ENCODE measurements around the gene OGFOD3.
A peak's percentile ranks its signal among the peaks of the same experiment; 100 is the strongest.

OGFOD3 gene

GRCh38 chr17:82418001-82418986 is at the start of gene OGFOD3, which contains the start of gene HEXD:
Gene OGFOD3 (minus strand): TSS chr17:82418586. CDS start chr17:82418485, 101 bp downstream.
Gene HEXD (plus strand): TSS chr17:82418347. CDS start chr17:82419800, 1,453 bp downstream.
- ChIA-PET POLR2A (interaction anchor here (0.7 to 1.2 kb wide), 2 partner anchors 10 to 31 kb away, joined by 3 read pairs; no protein-coding TSS in a partner anchor), CTCF (interaction anchor here (1.1 to 2.6 kb wide), 9 partner anchors 9 to 388 kb away, joined by 3 to 10 read pairs (median 5); no protein-coding TSS in a partner anchor)
- DNase-seq (ENCODE audit: extremely low spot score) = peak; percentile 97
- TF ChIP-seq, protein P1, sequence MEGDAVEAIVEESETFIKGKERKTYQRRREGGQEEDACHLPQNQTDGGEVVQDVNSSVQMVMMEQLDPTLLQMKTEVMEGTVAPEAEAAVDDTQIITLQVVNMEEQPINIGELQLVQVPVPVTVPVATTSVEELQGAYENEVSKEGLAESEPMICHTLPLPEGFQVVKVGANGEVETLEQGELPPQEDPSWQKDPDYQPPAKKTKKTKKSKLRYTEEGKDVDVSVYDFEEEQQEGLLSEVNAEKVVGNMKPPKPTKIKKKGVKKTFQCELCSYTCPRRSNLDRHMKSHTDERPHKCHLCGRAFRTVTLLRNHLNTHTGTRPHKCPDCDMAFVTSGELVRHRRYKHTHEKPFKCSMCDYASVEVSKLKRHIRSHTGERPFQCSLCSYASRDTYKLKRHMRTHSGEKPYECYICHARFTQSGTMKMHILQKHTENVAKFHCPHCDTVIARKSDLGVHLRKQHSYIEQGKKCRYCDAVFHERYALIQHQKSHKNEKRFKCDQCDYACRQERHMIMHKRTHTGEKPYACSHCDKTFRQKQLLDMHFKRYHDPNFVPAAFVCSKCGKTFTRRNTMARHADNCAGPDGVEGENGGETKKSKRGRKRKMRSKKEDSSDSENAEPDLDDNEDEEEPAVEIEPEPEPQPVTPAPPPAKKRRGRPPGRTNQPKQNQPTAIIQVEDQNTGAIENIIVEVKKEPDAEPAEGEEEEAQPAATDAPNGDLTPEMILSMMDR (IDR thresholded peaks at IDR 0.05; ENCODE audit: control extremely low read depth, extremely low read depth, low read depth, missing control alignments) = no peak

- ChIA-PET CTCF (no interaction called here), POLR2A (no interaction called here)
- TF ChIP-seq, protein P1 (IDR thresholded peaks at IDR 0.05; ENCODE audit: control extremely low read depth, extremely low read depth, low read depth, missing control alignments) = no peak
These were observed 46.7 kb upstream of the OGFOD3 start for GRCh38 chr17:82465023-82465603.

GRCh38 chr17:82464567-82464929 is 46.2 kb upstream of the OGFOD3 start:
- TF ChIP-seq, protein P1 (IDR thresholded peaks at IDR 0.05; ENCODE audit: control extremely low read depth, extremely low read depth, low read depth, missing control alignments) = no peak
- no peak for DNase-seq (ENCODE audit: extremely low spot score)
- ChIA-PET POLR2A (interaction anchor here (0.6 kb wide), 1 partner anchor 442 kb away, joined by 5 read pairs; the partner anchor contains the start of genes CENPX and LRRC45), CTCF (no interaction called here)

More at GRCh38 chr17:82465023-82465603, 46.7 kb upstream of the OGFOD3 start:
- no peak for DNase-seq (ENCODE audit: extremely low spot score)

DNA sequence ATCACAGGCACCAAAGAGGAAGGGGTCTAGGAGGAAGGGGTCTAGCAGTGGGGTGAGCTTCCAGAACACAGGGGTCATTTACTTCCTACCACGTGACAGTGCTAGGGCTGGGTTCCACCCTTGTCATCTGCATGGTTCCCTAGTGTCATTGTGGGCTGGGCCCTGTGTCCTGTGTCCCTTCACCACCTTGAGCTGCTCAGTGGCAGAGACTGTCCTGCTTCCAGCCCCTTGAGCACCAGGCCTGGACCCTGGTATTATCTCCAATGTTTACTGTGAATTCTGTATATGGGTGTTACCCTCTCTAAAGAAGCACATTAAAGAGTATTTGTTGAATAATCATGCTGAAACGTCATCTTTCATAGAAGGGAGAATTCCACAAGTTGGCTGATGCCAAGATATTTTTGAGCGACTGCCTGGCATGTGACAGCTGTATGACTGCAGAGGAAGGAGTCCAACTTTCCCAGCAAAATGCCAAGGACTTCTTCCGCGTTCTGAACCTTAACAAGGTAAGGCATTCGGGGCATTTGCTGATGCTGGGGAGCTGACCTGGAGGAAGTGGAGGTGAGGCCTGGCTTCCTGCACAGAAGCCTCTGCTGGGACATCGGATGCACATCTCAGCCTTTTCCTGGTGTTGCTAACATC is 45.7 kb upstream of the OGFOD3 start:
- TF ChIP-seq, protein P1 (IDR thresholded peaks at IDR 0.05; ENCODE audit: control extremely low read depth, extremely low read depth, low read depth, missing control alignments) = no peak
- DNase-seq (ENCODE audit: extremely low spot score) = no peak
- CTCF ChIA-PET = interaction anchor here (1.1 to 1.4 kb wide), 2 partner anchors 10 to 90 kb away, joined by 4 to 6 read pairs; no protein-coding TSS in a partner anchor
- POLR2A ChIA-PET = interaction anchor here (0.6 kb wide), 1 partner anchor 441 kb away, joined by 5 read pairs; the partner anchor contains the start of genes CENPX and LRRC45

DNA sequence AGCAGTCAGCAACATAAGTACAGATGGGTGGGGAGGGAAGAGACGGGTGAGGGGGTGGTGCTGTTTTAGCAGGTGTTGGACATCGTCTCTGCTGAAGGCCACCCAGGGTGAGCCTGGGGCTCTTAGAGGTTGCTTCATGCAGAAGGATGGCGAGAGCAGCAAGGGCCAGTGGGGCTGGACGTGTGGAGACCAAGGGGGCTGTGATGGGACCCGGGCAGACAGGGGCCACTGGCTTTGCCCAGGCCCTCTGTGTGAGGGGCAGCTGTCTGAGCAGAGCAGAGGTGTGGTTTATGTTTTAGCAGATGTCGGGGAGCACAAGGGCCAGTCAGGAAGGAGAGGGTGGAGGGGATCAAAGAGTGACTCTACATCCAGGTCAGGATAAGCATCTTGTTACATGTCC is 45.0 kb upstream of the OGFOD3 start:
- ChIA-PET CTCF (interaction anchor here (1.1 to 1.4 kb wide), 2 partner anchors 10 to 90 kb away, joined by 4 to 6 read pairs; no protein-coding TSS in a partner anchor), POLR2A (no interaction called here)
- no peak for DNase-seq (ENCODE audit: extremely low spot score)
- TF ChIP-seq, protein P1 (IDR thresholded peaks at IDR 0.05; ENCODE audit: control extremely low read depth, extremely low read depth, low read depth, missing control alignments) = no peak
